HG03108 (cell line): Measurements from ENCODE around the gene HAGHL.
"Not testable (repeated sequence)": the region's sequence is repeated elsewhere in the genome, so short reads cannot be mapped to it uniquely, and the experiment has no call there.

ENCODE experiments used
- ATAC-seq: cut with Tn5 transposase; IDR thresholded peaks from one replicate; pipeline ENCODE4 v1.9.1; 2021; ENCODE audit warnings: moderate library complexity; ENCODE audit not compliant: unreplicated experiment

The HAGHL gene

GRCh38 chr16:686459-687260, 40.2 kb upstream of the HAGHL start:
- ATAC-seq = no peak

- no peak for ATAC-seq
Measured at GRCh38 chr16:687499-687898, 39.4 kb upstream of the HAGHL start.

GRCh38 chr16:689175-689897, 37.6 kb upstream of the HAGHL start:
- no peak for ATAC-seq

- not testable (repeated sequence) for ATAC-seq
Measured at GRCh38 chr16:691242-691641, 35.7 kb upstream of the HAGHL start.

GRCh38 chr16:692356-693108, 34.4 kb upstream of the HAGHL start:
- ATAC-seq = no peak

GRCh38 chr16:693364-693763, 33.5 kb upstream of the HAGHL start:
- no peak for ATAC-seq

- ATAC-seq = no peak
Measured at GRCh38 chr16:693766-694165, 33.1 kb upstream of the HAGHL start.

- no peak for ATAC-seq
Measured at GRCh38 chr16:694187-694862, 32.6 kb upstream of the HAGHL start.

- ATAC-seq = no peak
Measured at GRCh38 chr16:694863-695354, 32.0 kb upstream of the HAGHL start.

- no peak for ATAC-seq
Measured at GRCh38 chr16:695355-696089, 31.4 kb upstream of the HAGHL start.

- ATAC-seq = no peak
Measured at GRCh38 chr16:698911-699671, 27.8 kb upstream of the HAGHL start.

- ATAC-seq = no peak
Measured at GRCh38 chr16:700684-701584, 26.0 kb upstream of the HAGHL start.

- ATAC-seq = no peak
Measured at GRCh38 chr16:702341-702740, 24.6 kb upstream of the HAGHL start.

- ATAC-seq = no peak
Measured at GRCh38 chr16:703406-703805, 23.5 kb upstream of the HAGHL start.

- no peak for ATAC-seq
Measured at GRCh38 chr16:704047-704446, 22.9 kb upstream of the HAGHL start.

GRCh38 chr16:704552-705380, 22.1 kb upstream of the HAGHL start:
- no peak for ATAC-seq

- no peak for ATAC-seq
Measured at GRCh38 chr16:705431-706188, 21.3 kb upstream of the HAGHL start, which contains the start of gene FBXL16. Gene FBXL16 (minus strand): TSS chr16:705801. CDS start chr16:697405, 8,396 bp downstream.
